Measurements from ENCODE around the gene F10. TPM values are rescaled to one million over a fixed set of nuclear protein-coding genes. Genes with fewer than 3 reads are reported as not detected.

F10 gene
- polyA plus RNA-seq, 4 donors, result 17.5 to 33.4 (median 20.6) TPM

DNA sequence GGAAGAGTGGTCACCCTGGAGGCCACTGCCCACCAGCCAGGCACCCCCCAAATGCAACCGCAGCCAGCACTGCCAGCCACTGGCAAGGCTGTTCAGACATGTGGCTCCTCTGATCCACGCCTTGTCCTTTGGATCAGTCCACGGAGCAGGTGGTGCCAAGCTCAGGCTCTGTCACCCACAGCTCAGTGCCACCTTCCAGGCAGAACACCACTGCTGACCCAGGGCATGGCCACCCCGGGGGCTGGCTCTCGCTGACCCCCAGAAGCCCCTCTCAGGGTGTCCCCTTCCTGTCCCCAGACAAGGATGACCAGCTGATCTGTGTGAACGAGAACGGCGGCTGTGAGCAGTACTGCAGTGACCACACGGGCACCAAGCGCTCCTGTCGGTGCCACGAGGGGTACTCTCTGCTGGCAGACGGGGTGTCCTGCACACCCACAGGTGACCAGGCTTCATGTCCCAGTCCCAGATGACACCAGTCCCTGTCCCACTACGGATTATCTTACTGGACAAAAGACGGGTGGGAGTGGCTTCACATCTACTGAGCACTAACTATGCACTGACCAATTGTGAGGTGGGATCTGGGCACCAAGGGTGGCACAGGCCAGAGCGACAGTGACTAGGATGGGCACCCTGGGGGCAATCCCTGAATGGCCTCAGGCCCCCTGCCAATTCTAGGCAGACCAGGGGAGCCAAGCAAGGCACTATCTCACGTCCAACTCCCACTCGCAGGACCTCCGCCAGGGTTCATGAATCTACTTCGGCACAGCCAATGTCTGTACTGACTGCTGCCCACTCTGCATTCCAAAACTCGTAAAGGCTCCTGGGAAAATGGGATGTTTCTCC lies 7.0 kb upstream of the F10 start:
- DNase-seq (ENCODE audit: low read depth in 4 of 4, low spot score in 3 of 4), result no peak

DNA sequence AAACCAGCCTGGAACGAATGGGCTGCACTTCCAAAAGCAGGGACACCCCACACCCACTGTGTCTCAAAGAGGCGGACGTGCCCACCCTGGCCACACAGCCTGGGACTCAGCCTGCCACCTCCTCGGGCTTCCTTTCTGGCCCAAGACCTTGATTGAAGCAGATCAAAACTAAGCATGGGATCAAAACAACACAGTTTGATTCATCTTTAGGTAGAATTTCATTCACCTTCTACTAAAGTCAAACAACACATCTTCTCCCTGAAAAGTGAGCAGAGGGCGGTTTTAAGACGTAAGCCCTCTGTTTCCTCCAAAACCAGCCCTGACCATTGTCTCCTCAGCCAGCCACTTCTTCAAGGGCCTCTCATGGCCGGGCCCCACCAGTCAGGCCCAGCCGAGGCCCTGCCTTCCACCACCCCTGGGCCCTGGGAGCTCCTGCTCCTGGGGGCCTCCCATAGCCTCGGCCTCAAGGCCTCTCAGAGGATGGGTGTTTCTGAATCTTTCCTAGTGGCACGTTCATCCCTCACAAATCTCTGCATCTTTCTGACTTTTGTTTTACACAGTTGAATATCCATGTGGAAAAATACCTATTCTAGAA lies 6.3 kb upstream of the F10 start:
- no peak for DNase-seq (ENCODE audit: low read depth in 4 of 4, low spot score in 3 of 4)

DNA sequence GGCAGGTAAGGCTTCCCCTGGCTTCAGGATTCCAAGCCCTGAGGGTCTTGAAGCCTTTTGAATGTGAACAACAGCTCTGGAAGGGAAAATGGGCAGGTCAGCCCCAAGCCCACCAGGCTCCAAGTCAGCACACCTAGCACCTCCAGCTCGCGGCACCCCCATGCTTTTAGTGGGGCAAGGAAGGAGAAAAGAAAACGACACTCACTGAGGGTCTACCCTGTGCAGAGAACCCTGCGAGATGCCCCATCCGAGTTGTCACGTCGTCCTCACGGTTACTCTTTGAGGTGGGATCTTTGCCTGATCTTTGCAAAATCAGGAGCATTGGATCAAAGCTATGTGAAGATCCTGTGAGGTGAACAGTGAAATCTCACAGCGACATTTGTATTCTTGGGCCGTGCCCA lies 5.7 kb upstream of the F10 start:
- no peak for DNase-seq (ENCODE audit: low read depth in 4 of 4, low spot score in 3 of 4)

DNA sequence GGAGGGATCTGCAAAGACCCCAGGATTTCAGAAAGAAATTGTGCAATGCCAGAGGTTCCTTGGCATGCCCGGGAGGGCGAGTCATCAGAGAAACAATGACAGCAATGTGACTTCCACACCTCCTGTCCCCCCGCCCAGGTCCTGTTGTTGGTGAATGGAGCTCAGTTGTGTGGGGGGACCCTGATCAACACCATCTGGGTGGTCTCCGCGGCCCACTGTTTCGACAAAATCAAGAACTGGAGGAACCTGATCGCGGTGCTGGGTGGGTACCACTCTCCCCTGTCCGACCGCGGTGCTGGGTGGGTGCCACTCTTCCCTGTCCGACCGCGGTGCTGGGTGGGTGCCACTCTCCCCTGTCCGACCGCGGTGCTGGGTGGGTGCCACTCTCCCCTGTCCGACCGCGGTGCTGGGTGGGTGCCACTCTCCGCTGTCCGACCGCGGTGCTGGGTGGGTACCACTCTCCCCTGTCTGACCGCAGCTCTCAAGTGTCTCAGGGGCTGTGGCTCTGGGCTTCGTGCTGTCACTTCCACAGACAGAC lies 5.2 kb upstream of the F10 start:
- DNase-seq (ENCODE audit: low read depth in 4 of 4, low spot score in 3 of 4), result no peak

DNA sequence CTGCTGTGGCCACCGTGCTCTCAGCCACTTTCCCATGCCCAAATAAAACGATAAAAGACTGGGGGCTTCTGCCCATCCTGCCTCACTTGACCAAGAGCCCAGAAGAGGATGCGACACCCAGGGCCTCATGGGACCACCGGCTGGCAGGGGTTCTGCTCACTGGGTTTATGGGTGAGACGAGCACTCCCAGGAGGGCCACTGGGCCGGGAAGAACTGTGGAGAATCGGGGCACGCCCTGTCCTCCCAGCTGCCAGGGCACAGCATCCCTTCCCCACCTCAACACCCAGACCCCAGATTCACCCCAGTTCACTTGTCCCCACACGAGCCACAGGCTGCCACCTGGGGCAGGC lies 4.7 kb upstream of the F10 start:
- DNase-seq (ENCODE audit: low read depth in 4 of 4, low spot score in 3 of 4), result no peak

DNA sequence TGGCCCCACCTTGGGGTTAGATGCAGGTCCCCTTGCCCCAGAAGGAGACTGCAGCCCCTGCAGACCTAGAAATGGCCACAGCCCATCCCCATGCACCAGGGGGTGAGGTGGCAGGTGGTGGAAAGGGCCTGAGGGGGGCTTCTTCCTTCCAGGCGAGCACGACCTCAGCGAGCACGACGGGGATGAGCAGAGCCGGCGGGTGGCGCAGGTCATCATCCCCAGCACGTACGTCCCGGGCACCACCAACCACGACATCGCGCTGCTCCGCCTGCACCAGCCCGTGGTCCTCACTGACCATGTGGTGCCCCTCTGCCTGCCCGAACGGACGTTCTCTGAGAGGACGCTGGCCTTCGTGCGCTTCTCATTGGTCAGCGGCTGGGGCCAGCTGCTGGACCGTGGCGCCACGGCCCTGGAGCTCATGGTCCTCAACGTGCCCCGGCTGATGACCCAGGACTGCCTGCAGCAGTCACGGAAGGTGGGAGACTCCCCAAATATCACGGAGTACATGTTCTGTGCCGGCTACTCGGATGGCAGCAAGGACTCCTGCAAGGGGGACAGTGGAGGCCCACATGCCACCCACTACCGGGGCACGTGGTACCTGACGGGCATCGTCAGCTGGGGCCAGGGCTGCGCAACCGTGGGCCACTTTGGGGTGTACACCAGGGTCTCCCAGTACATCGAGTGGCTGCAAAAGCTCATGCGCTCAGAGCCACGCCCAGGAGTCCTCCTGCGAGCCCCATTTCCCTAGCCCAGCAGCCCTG lies 4.2 kb upstream of the F10 start:
- no peak for DNase-seq (ENCODE audit: low read depth in 4 of 4, low spot score in 3 of 4)

DNA sequence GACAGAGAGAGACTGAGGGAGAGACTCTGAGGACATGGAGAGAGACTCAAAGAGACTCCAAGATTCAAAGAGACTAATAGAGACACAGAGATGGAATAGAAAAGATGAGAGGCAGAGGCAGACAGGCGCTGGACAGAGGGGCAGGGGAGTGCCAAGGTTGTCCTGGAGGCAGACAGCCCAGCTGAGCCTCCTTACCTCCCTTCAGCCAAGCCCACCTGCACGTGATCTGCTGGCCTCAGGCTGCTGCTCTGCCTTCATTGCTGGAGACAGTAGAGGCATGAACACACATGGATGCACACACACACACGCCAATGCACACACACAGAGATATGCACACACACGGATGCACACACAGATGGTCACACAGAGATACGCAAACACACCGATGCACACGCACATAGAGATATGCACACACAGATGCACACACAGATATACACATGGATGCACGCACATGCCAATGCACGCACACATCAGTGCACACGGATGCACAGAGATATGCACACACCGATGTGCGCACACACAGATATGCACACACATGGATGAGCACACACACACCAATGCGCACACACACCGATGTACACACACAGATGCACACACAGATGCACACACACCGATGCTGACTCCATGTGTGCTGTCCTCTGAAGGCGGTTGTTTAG lies 3.3 kb upstream of the F10 start:
- no peak for DNase-seq (ENCODE audit: low read depth in 4 of 4, low spot score in 3 of 4)

DNA sequence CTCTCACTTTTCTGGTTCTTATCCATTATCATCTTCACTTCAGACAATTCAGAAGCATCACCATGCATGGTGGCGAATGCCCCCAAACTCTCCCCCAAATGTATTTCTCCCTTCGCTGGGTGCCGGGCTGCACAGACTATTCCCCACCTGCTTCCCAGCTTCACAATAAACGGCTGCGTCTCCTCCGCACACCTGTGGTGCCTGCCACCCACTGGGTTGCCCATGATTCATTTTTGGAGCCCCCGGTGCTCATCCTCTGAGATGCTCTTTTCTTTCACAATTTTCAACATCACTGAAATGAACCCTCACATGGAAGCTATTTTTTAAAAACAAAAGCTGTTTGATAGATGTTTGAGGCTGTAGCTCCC lies 2.8 kb upstream of the F10 start:
- DNase-seq (ENCODE audit: low read depth in 4 of 4, low spot score in 3 of 4), result no peak

DNA sequence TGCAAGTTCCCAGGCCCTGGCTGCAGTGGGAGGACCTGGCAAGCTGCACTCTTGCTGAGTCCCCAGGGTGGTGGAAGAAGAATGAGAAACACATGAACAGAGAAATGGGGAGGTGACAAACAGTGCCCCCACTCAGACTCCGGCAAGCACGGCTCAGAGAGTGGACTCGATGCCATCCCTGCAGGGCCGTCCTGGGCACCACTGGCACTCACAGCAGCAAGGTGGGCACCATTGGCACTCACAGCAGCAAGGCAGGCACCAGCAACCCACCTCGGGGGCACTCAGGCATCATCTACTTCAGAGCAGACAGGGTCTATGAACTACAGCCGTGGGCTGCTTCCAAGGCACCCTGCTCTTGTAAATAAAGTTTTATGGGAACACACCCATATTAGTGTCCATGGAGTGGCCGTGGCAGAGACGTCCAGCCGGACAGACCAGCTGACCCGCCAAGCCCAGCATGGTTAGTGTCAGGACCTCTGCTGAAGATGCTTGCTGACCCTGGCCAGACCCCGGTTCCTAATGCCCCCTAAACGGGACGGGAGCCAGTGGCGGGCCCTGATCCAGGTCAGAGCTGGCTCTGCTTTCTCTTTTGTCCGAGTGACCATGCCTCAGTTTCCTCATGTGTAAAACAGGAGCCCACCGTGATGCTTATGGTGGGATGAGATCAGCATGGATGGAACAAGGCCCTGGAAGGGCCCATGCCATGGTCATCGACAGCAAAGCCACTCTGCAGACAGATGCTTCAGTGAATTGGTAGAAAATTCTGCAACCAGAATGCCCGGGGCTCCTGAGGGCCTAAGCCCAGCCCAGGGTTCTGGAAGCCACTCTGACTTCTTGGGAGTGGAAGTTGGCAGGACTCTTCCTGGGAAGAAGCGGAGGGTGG lies 2.1 kb upstream of the F10 start:
- no peak for DNase-seq (ENCODE audit: low read depth in 4 of 4, low spot score in 3 of 4)

DNA sequence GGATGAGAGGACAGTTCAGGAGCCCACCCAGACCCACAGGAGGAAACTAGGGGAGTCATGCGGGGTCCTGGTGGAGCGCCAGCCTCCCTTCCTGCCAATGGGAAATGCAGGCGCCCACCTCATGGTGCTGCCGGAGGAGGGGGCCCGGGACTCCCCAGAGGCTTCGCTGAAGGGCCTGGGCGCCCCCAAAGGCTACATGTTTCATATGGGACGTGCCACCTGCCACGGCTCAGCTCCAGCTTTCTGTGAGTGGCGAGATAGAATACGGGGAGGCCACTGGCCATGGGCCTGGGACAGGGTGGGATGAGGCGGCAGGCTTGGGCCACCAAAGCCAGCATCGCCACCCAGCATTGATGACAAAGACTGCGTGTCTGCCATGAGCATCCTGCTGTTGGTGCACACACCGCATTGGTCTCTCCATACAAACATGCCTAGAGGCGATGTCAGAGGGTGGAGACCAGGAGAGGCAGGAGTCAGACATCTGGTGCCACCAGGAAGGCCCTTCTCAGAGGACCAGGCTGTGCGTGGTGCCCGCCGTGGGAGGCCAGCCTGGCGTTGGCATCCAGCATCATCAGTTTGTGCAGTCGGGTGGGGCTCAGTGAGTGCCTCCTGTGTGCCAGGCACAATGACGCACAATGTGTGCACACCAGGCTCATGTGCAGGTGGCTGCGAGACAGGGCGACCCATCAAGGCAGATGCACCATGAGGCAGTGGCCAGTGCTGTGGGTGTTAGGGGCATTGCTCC lies 1.2 kb upstream of the F10 start:
- DNase-seq (ENCODE audit: low read depth in 4 of 4, low spot score in 3 of 4), result no peak

DNA sequence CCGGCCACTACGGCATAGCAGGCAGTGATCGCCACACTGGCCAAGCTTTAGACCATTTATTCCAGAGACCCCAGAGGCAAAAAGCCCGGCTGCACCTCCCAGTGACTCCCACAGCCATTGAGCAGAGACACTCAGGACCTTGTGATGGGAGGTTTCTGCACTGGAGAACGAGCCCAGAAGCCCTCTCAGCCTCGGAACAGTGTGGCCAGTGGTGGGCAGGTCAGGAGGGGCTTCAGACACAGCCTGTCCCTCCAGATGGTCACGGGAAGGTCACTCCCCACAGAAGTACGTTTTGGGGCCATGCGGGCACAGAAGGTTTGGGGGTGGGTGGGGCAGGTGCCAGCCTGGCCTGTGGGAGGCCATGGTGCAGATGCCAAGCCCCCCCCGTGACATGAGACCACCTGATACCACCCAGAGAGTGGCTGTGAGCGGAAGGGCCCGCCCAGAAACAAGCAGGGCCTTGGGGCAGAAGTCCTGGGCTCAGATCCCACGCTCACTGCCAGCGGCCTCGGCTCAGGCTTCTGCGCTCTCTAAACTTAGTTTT lies 599 bp upstream of the F10 start:
- no peak for DNase-seq (ENCODE audit: low read depth in 4 of 4, low spot score in 3 of 4)

DNA sequence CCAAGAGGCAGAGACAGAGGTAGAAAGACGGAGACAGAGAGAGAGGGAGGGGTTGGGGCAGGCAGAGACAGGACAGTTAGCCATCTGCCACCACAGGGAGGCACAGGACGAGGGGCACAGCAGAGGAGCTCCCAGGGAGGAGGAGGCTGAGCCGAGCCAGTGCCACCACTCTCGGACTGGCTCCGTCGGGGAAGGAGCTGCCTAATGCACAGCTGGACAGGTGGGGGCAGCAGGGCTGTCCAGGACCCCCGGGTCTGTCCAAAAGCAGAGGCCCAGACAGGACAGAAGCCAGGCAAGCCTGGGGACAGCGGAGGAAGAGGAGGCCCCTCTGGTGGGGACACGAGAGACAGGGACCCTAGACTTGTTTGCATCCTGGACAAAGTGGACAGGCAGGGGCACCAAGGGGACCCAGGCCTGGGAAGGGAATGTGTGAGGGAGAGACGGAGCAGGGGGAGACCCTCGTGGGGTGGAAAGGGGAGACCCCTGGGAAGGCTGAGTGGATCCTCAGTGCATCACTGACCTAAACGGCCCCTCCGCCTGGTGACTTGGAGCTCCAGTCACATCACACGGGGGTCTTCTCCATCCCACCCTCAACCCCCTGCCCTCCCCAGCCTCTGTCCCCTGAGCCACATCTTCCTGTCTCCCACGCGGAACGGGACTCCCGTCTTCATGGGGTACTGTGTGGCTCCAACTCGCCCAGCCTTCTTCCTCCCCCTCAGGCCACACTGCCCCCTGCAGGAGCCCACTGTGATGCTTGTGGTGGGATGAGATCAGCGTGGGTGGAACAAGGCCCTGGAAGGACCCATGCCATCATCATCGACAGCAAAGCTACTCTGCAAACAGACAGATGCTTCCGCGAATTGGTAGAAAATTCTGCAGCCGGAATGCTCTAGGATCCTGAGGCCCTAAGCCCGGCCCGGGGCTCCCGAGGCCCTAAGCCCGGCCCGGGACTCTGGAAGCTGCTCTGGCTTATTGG lies 915 bp downstream of the F10 start:
- DNase-seq (ENCODE audit: low read depth in 4 of 4, low spot score in 3 of 4), result no peak

DNA sequence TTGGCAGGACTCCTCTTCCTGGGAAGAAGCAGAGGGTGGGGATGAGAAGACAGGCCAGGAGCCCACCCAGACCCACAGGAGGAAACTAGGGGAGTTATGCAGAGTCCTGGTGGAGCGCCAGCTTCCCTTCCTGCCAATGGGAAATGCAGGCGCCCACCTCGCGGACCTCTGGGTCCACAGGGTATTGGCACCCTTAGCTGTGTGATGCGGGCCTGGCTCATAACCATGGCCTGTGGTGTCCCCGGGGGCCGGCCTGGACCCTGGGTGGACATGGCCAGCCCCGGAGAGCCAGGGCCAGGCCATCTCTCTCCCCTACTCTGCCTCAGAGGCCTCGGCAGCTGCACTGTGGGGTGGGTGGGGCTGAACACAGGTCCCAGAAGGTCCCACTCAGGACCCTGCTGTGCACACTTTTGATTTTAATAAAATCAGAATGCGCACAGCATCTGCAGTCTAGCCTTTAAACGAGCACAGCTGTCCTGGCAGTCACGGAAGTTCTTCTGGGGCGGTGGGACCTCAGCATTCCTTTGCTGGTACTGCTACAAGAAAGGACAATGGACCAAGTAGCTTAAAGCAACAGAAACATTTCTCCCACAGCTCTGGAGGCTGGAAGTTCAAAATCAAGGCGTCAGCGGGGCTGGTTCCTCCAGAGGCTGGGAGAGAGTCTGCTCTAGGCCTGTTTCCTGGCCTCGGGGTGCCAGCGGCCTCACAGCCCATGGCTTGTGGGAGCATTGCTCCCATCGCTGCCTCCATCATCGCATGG lies 1.8 kb downstream of the F10 start:
- DNase-seq (ENCODE audit: low read depth in 4 of 4, low spot score in 3 of 4), result no peak

DNA sequence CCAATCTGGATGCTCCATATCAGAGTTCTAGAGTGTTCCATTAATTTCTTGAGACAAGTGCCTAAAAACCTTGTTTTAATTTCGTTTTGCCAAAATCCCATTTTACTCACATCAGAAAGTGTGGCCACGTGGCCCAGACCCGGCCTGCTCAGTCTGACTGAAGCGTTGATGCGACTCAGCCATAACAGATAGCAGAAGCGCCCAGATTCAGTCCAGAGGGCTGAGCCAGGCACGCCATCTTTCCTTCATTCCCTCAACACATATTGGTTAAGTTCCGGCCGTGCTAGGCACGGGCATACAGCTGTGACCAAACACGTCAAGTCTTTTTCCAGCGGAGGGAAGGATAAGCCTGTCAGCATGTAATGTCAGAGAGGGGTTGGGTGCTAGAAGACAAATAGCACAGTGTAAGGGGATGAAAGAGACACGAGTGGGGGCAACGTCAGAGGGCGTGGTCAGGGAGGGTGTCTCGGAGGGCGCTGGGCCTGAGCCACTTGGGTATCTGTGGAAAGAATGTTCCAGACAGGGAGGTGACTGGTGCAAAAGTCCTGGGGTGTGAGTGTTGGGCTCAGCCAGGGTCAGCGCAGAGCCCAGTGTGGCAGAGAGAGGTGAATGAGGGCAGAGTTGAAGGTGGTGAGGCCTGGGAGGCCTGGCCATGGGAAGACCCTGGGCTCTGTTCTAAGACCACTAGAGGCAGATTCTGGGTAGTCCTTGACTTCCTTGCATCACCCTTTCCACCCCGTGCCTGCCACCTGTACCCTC lies 3.1 kb downstream of the F10 start:
- no peak for DNase-seq (ENCODE audit: low read depth in 4 of 4, low spot score in 3 of 4)

DNA sequence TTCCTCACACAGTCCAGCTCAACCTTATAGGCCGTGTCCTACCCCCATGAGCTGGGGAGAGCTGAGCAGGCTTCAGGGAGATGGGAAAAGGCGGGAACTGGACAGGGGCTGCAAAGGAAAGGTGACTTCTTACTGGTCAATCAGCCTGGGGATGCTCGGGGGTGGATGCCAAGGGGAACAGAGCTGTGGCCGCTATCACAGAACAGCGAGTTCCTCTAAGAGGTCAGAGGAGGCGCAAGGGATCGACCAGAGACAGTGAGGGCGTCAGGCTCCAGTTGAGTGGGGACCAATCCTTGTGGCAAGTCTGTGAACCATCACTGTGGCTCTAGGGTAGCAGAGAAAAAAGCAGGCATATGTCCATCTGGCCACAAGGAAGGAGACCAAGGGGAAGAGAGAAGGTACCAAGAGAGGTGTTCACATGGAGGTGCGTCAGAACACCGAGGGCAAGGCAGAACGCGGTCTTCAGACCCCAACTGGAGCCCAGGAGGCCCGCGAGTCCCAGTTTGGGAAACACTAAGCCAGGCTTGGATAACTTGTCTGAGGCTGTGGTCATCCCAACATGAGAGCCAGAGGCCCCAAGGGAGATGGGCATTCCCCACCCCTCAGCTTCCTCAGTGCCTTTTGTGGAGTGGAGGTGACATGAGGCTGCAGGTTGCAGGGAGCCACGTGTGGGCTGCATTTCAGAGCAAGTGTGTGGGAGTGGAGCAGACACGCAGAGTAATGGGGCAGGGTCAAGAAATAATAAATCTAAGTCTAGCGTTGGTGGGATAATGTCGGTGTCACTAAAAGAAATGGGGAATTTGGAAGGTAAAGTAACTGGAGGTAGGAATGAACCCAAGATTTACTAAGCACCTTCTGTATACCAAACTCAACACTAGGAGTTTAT lies 3.9 kb downstream of the F10 start:
- DNase-seq (ENCODE audit: low read depth in 4 of 4, low spot score in 3 of 4), result no peak

DNA sequence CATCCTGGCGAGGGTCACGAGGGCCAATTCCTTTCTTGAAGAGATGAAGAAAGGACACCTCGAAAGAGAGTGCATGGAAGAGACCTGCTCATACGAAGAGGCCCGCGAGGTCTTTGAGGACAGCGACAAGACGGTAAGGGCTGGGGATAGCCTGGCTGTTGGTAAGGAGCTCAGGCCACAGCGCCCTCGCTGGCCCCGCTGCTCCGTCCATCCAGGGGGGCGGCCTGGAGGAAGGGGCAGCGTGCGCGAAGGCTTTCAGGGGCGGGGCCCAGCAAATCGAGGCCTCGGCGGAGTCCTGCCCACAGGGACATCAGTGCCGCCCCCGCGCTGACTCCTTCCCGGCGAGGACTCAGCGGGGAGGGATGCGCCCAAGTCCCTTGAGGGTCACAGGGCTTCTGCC lies 6.9 kb downstream of the F10 start:
- no peak for DNase-seq (ENCODE audit: low read depth in 4 of 4, low spot score in 3 of 4)
